RPMI8226 (cell line): Measurements from ENCODE around the gene WDR45B.
"Not testable (repeated sequence)": the region's sequence is repeated elsewhere in the genome, so short reads cannot be mapped to it uniquely, and the experiment has no call there.

Experiments
- DNase-seq: peaks from one replicate; pipeline ENCODE4 v3.0.0-alpha.2; 2015

WDR45B gene

DNA sequence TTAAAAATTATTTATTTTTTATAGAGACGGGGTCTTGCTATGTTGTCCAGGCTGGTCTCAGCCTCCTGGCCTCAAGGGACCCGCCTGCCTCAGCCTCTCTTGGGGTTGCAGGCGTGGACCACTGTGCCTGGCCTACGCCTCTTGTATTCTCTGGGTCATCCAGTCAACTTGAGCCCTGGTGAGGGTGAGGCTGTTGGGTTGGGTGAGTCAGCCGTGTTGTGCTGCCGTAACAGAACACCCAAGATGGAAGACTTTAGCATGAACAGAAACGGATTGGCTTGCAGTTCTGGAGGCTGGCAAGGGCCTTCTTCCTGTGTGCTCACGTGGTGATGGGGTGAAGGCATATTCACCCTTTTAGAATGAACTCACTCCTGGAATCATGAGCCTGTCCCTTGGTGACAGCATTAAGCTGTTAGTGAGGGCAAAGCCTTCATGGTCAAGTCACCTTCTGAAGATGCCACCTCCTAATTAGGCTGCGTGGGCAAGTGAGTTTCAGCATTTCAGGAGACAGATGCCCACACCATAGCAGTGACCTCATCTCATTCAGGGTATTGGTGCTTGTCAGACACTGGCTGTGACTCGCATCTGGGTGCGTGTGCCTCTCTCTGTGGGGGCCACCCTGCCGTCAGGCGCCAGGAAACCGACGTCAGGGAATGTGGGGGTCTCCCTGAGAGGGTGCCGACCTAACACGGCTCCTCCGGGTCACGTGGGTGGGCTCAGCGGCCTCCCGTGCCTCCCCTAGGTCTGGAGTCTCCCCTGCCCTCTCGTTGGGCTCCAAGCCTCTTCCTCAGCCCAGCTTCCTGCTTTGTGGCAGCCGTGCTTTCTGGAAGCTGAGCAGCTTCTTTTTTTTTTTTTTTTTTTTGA, 49.8 kb downstream of the WDR45B start:
- no peak for DNase-seq

DNA sequence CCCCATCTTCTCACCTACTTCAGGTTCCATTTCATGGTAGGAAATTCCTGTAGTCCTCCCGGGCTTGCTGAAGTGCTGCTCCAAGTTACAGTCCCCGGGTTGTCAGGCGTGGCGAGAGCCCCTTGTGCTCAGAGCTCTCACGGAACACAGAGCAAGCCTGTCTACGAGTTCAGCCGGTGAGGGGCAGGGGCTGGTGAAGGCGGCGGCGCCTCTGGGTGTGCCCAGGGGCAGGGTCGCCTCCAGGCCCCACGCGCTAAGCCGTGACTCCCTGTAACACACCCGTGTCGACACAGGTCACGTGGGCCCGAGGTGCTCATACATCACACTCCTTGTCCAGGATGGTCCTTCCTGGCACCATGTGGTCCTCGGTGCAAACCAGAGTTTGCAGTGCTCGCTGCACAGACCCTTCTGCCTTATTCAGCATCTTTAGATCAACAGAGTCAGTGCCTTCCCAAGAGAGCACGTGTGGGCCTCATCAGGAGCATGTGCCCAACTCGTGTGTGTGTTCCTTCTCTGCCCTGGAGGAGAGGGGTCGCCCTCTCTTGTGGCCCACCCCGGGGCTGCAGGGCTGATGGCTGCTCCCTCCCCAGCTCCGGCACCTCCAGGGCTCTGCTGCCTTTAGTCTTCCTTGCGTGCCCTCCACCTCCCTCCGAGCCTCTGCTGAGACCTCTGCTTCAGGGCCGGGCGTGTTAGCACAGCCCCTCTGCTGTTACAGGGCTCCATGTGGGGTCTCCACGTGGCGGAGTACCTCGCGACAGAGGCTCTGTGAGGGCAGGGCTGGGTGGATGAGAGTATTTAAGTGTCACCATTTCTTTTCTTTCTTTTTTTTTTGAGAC, 51.2 kb downstream of the WDR45B start:
- DNase-seq = no peak

DNA sequence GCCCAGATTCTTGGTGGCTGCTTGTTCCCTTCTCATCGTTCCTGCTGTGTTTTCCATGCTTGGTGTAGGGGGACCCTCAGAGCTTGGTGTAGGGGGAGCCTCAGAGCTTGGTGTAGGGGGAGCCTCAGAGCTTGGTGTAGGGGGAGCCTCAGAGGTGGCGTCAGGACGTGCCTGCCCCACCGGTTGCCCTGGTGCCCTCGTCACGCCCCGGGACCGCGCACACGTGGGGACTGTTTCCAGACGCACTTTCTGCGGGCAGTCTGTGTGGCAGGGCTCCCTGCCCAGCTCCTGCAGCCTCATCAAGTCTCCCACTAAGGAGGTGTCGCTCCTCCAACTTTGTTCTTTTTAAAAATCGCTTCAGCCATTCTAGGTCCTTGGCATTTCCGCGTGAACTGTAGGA, 51.9 kb downstream of the WDR45B start:
- no peak for DNase-seq

DNA sequence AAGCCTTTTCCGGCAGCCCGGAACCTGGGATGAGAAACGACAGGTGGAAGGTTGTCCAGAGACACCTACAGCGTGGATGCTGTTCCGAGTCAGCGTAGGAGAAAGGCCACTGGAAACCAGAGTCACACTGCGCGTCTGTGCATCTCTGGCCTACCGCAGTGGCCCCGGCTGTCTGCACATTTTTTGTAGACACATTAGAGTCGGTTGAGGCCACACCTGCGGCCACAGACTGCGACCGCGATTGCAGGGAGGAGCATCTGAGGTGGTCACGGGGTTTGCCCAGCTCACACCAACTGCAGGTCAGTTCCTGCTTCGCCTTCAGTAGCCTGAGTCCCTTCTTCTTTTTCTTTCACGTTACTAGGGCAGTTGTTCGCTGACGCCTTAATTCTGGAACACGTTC, 52.4 kb downstream of the WDR45B start:
- no peak for DNase-seq

DNA sequence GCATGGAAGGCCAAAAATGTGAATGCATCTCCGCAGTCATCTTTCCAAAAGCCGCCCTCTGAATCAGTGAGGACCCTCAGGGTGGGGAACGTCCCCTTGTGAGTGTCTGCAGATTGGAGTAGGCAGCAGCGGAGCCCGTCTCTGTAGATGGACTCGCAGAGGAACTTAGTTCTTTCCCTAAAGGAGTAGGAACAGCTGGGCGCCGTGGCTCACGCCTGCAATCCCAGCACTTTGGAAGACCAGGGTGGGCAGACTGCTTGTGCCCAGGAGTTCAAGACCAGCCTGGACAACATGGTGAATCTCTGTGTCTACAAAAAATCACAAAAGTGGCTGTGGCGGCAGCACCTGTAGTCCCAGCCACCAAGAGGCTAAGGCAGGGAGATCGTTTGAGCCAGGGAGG, 53.7 kb downstream of the WDR45B start:
- no peak for DNase-seq

DNA sequence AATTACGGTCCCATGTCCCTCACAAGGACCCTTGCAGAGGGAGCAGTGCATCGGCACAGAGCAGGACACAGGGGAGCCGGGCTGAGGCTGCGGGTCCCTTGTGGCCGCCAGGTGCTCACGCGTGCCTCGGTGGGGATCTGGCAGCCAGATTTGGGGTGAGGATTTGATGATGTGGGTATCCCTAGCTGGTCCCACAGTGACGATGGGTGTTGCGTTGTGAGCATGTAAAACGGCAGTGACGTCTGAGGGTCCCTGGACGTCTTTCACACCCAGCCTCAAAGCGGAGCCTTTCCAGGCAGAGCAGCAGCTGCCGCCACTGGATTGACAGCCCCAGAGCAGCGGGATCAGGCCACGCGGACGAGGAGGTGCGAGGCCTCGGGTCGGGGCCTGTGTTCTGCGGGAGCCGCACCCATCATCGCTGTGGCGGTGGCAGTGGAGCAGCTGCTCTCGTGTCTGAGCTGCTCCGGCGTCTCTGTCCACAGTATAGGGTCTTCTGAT, 54.6 kb downstream of the WDR45B start:
- DNase-seq = no peak

DNA sequence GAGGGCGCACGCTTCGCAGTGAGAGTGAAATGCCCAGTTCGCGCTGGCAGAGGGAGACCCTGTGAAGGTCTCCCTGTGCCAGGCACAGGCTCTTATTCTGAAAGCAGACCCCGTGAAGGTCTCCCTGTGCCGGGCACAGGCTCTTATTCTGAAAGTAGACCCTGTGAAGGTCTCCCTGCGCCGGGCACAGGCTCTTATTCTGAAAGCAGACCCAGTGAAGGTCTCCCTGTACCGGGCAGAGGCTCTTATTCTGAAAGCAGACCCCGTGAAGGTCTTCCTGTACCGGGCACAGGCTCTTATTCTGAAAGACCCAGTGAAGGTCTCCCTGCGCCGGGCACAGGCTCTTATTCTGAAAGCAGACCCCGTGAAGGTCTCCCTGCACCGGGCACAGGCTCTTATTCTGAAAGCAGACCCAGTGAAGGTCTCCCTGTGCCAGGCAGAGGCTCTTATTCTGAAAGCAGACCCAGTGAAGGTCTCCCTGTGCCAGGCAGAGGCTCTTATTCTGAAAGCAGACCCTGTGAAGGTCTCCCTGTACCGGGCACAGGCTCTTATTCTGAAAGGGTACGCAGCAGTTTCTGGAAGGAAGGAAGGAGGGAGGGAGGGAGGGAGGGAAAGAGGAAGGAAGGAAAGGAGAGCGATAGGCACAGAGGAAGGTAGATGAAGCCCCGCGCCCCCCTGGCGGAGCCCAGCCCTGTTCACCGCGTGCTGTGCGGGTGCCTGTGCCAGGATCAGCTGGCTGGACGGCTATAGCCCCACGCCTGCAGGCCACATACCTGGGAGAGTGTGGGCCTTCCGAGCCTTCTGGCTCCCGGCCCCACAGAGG, 55.3 kb downstream of the WDR45B start:
- DNase-seq = peak; percentile 86

DNA sequence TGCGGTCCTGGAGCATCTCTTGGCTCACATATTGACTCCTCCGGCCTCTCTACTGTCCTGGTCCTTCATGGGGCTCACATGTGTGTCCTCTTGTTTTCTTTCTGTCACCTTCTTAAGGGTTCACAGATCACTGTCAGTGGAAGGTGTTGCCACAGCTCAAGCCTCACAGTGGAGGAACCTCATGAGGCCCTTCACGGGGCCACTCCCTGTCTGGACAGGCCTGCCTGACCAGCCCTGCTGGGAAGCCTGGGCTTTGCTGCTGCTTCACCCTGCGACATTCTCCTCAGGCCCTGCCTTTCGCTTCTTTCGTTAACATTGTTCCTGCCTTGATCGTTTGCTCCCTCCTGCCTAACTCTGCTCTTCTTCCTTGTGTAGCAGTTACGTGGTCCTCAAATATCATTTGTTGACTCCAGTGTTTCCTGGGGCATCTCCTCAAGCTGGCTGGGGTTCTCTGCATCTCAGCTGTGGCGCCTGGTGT, 55.9 kb downstream of the WDR45B start:
- no peak for DNase-seq

DNA sequence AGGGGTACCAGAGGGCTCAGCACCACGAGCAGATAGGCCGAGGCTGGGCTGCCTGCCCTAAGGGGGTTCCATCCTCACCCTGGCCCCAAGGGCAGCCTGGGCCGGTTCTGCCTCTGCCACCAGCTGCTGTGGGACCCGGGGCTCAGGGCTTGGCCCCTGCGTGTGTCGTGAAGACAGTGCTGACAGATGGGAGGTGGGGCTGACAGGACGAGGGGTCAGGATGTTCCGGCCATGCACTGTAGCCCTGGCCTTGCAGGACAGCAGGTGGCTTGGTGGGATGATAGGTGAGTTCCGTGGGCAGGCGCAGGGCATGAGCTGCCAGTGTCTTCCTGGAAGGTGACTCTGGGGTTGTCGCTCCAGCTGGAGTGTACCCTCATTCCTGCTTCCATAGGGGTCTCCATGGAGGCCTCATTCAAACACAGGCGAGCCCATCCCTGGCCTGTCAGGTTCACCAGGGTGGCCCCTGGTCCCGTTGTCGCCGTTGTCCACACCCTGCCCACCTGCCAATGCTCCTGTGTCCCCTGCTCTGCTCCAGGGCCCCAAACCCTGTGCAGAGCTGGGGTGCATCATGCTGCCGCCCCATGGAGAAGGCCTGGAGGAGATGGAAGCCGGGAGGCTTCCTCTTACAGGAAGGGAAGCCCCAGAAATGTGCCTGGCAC, 57.2 kb downstream of the WDR45B start:
- DNase-seq = no peak

DNA sequence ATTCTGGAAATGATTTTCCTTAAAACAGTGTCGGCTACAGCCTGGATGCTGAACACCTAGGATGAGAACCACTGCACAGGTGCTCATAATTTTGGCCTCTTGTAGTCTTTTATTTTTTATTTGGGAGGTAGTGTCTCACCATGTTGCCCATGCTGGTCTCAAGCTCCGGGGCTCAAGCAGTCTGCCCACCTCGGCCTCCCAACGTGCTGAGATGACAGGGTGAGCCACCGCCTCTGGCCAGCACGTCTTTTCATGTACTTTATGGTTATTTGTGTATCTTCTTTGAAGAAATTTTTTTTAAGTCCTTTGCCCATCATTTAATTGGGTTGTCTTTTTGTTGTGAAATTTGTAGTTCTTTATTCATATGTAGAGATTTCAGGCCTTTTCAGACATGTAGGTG, 58.0 kb downstream of the WDR45B start:
- no peak for DNase-seq

DNA sequence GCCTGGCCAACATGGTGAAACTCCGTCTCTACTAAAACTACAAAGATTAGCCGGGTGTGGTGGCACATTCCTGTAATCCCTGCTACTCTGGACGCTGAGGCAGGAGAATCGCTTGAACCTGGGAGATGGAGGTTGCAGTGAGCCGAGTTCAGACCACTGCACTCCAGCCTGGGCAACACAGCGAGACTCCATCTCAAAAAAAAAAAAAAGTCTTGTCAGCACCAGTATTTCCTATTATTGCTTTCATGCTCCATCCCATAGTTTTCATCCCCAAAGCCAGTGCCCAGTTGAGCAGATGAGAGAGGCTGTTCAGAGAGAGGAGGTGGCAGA, 58.4 kb downstream of the WDR45B start:
- DNase-seq = no peak

DNA sequence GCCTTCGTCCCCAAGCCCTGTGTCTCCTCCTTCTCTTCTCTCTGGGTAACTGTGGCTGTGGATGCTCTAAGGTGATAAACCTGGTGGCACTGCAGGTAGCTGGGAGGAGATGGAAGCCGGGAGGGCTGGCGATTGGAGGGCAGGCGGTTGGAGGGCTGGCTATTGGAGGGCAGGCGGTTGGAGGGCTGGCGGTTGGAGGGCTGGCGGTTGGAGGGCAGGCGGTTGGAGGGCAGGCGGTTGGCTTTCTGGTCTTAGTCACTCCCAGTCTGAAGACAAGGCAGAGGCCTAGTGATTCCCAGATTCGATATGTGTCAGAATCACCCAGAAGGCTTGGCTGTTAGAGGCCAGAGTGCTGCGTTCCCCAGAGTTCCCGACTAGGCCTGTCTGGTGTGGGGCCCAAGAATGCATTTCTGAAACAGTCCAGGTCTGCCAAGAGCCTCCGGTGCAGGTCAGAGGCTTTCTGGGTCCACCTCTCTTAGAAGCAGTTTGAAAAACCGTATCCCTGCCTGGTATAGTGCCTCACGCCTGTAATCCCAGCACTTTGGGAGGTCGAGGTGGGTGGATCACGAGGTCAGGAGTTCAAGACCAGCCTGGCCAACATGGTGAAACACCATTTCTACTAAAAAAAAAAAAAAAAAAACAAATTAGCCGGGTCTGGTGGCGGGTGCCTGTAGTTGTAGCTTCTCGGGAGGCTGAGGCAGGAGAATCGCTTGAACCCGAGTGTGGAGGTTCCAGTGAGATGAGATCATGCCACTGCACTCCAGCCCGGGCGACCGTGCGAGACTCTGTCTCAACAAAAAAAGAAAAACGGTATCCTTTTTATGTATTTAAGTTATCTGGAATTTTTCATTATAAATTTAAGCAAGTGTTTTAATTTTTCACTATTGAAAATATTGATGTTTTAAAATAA, 59.7 kb downstream of the WDR45B start:
- no peak for DNase-seq

DNA sequence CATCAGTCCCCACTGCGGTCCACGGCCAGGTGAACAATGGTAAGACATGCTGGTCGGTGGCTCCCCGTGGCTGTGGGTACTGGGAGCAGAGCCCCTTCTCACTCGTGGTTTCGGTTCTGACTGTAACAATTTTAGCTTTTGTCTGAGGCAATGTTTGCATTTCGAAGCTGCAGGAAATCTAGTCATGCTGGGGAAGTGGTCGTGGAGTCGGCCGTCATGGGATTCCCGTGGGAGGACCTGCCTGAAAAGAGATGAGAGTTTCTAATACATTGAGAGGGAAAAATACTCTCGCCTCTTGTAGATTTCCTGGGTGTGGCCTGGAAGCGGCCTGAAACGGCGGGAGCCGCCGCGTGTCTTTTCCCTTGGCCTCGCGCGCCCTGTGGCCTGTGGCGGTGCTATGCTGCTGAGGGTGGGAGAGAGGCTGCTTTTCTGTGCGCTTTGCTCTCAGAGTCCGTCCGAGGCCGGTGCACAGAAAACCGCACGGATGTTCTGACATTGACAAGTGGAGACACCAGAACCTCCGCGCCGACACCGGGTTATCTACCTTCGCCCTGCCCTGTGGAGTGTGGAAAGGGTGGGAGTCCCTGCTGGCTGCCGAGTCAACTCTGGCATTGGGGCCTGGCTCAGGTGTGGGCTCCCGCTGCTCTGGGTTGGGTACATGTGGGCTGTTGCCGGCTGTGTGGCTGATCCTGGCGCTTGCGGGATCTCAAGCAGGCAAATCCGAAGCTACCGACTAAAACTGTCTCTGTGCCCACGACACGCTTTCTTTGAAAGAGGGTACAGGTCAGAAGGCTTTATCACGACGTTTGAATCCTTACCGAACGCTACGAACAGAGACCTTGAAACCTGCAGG, 60.8 kb downstream of the WDR45B start:
- no peak for DNase-seq

DNA sequence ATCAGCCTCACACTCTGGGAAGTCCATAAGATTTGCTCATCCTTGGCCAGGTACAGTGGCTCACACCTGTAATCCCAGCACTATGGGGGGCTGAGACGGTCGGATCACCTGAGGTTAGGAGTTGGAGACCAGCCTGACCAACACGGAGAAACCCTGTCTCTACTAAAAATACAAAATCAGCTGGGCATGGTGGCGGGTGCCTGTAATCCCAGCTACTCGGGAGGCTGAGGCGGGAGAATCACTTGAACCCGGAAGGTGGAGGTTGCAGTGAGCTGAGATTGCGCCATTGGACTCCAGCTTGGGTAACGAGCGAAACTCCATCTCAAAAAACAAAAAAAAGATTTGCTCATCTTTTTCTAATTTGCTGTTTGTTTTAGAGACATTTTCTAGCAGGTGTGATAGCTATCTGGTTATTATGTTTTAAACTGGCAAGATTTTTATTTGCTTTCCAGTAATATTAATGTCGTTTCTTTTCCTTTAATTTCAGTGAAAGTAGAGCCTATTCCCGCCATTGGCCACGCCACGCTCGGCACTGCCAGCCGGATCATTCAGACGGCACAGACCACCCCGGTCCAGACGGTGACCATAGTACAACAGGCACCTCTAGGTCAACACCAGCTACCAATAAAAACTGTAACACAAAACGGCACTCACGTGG, 61.5 kb downstream of the WDR45B start:
- DNase-seq = no peak

DNA sequence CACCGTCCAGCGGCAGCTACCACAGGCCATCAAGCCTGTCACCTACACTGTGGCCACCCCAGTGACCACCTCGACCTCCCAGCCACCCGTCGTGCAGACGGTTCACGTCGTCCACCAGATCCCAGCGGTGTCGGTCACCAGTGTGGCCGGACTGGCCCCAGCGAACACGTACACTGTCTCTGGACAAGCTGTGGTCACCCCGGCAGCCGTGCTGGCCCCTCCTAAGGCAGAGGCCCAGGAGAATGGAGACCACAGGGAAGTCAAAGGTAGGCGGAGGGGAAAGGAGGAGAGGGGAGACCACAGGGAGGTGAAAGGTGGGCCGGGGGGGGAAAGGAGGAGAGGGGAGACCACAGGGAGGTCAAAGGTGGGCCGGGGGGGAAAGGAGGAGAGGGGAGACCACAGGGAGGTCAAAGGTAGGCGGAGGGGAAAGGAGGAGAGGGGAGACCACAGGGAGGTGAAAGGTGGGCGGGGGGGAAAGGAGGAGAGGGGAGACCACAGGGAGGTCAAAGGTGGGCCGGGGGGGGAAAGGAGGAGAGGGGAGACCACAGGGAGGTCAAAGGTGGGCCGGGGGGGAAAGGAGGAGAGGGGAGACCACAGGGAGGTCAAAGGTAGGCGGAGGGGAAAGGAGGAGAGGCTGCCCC, 62.2 kb downstream of the WDR45B start:
- DNase-seq = not testable (repeated sequence)

DNA sequence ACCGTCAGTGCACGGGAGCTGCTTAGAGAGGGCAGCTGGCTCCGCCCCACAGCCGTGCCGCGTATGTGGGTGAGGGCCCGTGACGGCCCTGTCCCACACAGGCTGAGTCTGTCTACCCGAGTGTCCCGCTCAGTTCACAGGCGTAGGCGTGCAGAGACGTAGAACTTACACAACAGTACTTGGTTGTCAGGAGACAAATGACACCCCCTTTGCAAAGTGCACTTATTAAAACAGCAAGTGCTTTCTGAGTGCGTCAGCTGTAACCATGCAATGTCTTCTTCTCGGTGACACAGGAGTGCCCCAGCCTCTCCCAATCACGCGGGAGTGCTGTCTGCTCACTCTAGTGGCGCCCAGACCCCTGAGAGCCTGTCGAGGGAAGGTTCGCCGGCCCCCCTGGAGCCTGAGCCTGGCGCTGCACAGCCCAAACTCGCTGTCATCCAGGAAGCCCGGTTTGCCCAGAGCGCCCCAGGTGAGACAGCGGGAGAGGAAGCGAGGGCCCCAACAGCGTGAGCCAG, 64.5 kb downstream of the WDR45B start:
- no peak for DNase-seq

DNA sequence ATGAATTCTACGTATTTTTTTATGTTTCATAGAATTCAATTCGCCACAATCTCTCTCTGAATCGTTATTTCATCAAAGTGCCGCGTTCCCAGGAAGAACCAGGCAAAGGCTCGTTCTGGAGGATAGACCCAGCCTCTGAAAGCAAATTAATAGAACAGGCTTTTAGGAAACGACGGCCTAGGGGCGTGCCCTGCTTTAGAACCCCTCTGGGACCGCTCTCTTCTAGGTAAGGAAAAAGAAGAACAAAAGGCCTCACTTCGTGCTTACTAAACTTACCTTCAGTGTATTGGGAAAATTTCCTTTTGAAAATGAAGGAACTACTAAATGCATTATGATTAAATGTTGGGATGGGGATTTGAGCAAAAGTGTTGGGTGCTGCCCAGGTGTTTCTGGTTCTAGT, 65.5 kb downstream of the WDR45B start:
- DNase-seq = no peak

DNA sequence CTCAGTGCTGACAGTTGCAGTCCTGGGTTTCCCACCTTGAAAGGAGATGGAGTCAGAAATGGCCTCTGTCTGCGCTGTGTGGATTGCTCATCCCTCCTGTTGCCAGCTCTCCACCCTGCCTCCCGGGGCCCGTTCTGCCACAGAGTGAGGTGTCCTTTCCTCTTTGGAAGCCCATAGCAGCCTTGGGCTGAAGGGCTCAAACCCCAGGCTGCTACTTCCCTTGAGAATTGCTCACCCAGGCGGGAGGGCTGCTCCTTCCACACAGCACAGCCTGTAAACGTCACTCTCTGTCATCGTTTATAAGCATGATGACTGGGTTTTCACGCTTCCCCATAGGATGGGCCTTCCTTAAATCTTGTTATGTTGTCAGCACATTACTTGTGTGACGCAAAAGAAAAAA, 66.0 kb downstream of the WDR45B start:
- DNase-seq = no peak

DNA sequence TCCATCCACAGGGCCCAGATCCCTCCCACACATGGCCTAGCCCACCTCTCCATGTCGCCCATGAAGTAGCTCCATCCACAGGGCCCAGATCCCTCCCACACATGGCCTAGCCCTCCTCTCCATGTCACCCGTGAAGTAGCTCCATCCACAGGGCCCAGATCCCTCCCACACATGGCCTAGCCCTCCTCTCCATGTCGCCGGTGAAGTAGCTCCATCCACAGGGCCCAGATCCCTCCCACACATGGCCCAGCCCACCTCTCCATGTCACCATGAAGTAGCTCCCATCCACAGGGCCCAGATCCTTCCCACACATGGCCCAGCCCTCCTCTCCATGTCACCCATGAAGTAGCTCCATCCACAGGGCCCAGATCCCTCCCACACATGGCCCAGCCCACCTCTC, 68.3 kb downstream of the WDR45B start:
- not testable (repeated sequence) for DNase-seq
